GM12872 (cell line): ENCODE results near the gene COL11A1.

Source experiments
- CTCF ChIP-seq: IDR thresholded peaks from 3 replicates; pipeline ENCODE4 v1.5.1; 2011; ENCODE audit warnings: low read depth, mild to moderate bottlenecking, low read length, moderate library complexity; ENCODE audit not compliant: insufficient read depth

The COL11A1 gene

GRCh38 chr1:102954576-102954975 lies 153.7 kb downstream of the COL11A1 start:
- no peak for TF ChIP-seq CTCF

GRCh38 chr1:102952400-102952799 lies 155.9 kb downstream of the COL11A1 start:
- no peak for TF ChIP-seq CTCF

- TF ChIP-seq CTCF, result no peak
Observed at GRCh38 chr1:102942324-102942723, 166.0 kb downstream of the COL11A1 start.

GRCh38 chr1:102941366-102941947 lies 166.9 kb downstream of the COL11A1 start:
- no peak for TF ChIP-seq CTCF

GRCh38 chr1:102937401-102937800 lies 170.9 kb downstream of the COL11A1 start:
- TF ChIP-seq CTCF, result no peak

- no peak for TF ChIP-seq CTCF
Observed at GRCh38 chr1:102919659-102920058, 188.7 kb downstream of the COL11A1 start.

GRCh38 chr1:102901996-102902395 lies 206.3 kb downstream of the COL11A1 start:
- TF ChIP-seq CTCF, result no peak
